B cell (primary cell): ENCODE results near the gene PNRC2. TPM values are rescaled to one million over a fixed set of nuclear protein-coding genes. Genes with fewer than 3 reads are reported as not detected.

Source experiments
- ATAC-seq: fragments of 200-7000 bp; cut with Tn5 transposase; one replicate; pipeline ENCODE4 v1.10.0; 2021; ENCODE audit warnings: low read depth, mild to moderate bottlenecking, moderate number of reproducible peaks, moderate library complexity
- CTCF ChIA-PET: fragments of 350-600 bp; sonication (Branson Sonifier 250); formaldehyde crosslinking; loops from one replicate; lab custom pipeline; 2021; ENCODE audit warnings: antibody characterized with exemption, inconsistent platforms; lab: Charles Lee
- POLR2A ChIA-PET: fragments of 350-600 bp; sonication (Branson Sonifier 250); formaldehyde crosslinking; loops from one replicate; lab custom pipeline; 2021; ENCODE audit warnings: antibody characterized with exemption; lab: Charles Lee
- DNase-seq: peaks from one replicate; pipeline ENCODE4 v3.0.0; 2013
- H2AFZ ChIP-seq: 2 replicates; pipeline ENCODE4 v1.6.1; 2012; ENCODE audit warnings: mild to moderate bottlenecking, low read depth, low read length; ENCODE audit not compliant: insufficient read depth, poor library complexity, severe bottlenecking
- H3K27ac ChIP-seq, 2 donors: 1 replicate in 1 of 2; 2 replicates in 1 of 2; pipeline ENCODE4 v1.5.1; 2012 to 2013; ENCODE audit warnings: low read length in 2 of 2, mild to moderate bottlenecking in 2 of 2, moderate library complexity in 1 of 2
- H3K27me3 ChIP-seq, 4 experiments: fragments of 200-600 bp in 1 of 4; sonication (generic) in 1 of 4; replicated peaks in 1 of 4; 1 replicate in 2 of 4; 2 replicates in 2 of 4; pipeline versions ENCODE4 v1.6.1 to v1.7.0; 2013 to 2016; ENCODE audit warnings: low read length in 3 of 4, mild to moderate bottlenecking in 2 of 4, mixed read lengths in 1 of 4, moderate library complexity in 1 of 4; ENCODE audit not compliant: insufficient read depth in 4 of 4, control insufficient read depth in 3 of 4; ENCODE audit errors: control extremely low read depth in 1 of 4
- H3K36me3 ChIP-seq, 2 experiments: replicated peaks in 1 of 2; 1 replicate in 1 of 2; 2 replicates in 1 of 2; pipeline versions ENCODE4 v1.6.1 to v1.7.1; 2013; ENCODE audit warnings: low read length in 1 of 2; ENCODE audit not compliant: insufficient read depth in 2 of 2, control insufficient read depth in 1 of 2; ENCODE audit errors: control extremely low read depth in 1 of 2, extremely low read depth in 1 of 2
- H3K4me1 ChIP-seq, 2 donors: fragments of 200-600 bp in 1 of 2; sonication (generic) in 1 of 2; 1 replicate in 1 of 2; 2 replicates in 1 of 2; pipeline versions ENCODE4 v1.5.1 to v1.6.1; 2013 to 2017; ENCODE audit warnings: low read length in 2 of 2; ENCODE audit not compliant: control insufficient read depth in 2 of 2, insufficient read depth in 2 of 2
- H3K4me2 ChIP-seq: replicated peaks from 2 replicates; pipeline ENCODE3; 2012; ENCODE audit warnings: mild to moderate bottlenecking, low read depth, low read length; ENCODE audit not compliant: poor library complexity, severe bottlenecking
- H3K4me3 ChIP-seq, 5 experiments: fragments of 200-600 bp in 1 of 5; sonication (generic) in 1 of 5; 1 replicate in 3 of 5; 2 replicates in 2 of 5; pipeline versions ENCODE4 v1.5.1 to v1.7.0; 2011 to 2016; ENCODE audit warnings: low read length in 4 of 5, mild to moderate bottlenecking in 4 of 5, low read depth in 2 of 5, control low read depth in 1 of 5, moderate library complexity in 1 of 5; ENCODE audit not compliant: insufficient read depth in 1 of 5; ENCODE audit errors: control extremely low read depth in 1 of 5, extremely low read depth in 1 of 5
- H3K79me2 ChIP-seq: fragments of 200-600 bp; sonication (generic); one replicate; pipeline ENCODE4 v1.6.0; 2016; ENCODE audit warnings: low read length; ENCODE audit not compliant: control insufficient read depth, insufficient read depth
- H3K9ac ChIP-seq: fragments of 200-600 bp; sonication (generic); 2 replicates; pipeline ENCODE4 v1.6.1; 2017; ENCODE audit warnings: mild to moderate bottlenecking, low read length, moderate library complexity
- H3K9me3 ChIP-seq, 3 donors: one replicate each; pipeline versions ENCODE4 v1.6.1 to v1.7.1; 2013; ENCODE audit warnings: low read length in 2 of 3; ENCODE audit not compliant: control insufficient read depth in 2 of 3, insufficient read depth in 1 of 3; ENCODE audit errors: control extremely low read depth in 1 of 3
- H4K20me1 ChIP-seq: 2 replicates; pipeline ENCODE4 v1.6.0; 2012; ENCODE audit warnings: mild to moderate bottlenecking, low read length; ENCODE audit not compliant: insufficient read depth, control insufficient read depth, poor library complexity, severe bottlenecking
- H3K27ac Mint-ChIP-seq: one replicate; pipeline ENCODE4 v1.8.0; 2021; ENCODE audit warnings: mixed read lengths
- H3K27me3 Mint-ChIP-seq: one replicate; pipeline ENCODE4 v1.8.0; 2021; ENCODE audit warnings: mixed read lengths
- H3K4me1 Mint-ChIP-seq: one replicate; pipeline ENCODE4 v1.8.0; 2021; ENCODE audit warnings: mixed read lengths
- H3K4me3 Mint-ChIP-seq: one replicate; pipeline ENCODE4 v1.8.0; 2021; ENCODE audit warnings: mixed read lengths
- H3K9me3 Mint-ChIP-seq: one replicate; pipeline ENCODE4 v1.8.0; 2022; ENCODE audit warnings: mixed read lengths; ENCODE audit not compliant: insufficient read depth
- EZH2 ChIP-seq: IDR thresholded peaks from 2 replicates; pipeline ENCODE4 v1.6.1; 2012; ENCODE audit warnings: borderline replicate concordance, low read depth, mild to moderate bottlenecking, moderate library complexity, low read length; ENCODE audit not compliant: insufficient read depth, poor library complexity, severe bottlenecking
- WGBS: methylation state at CpG from one replicate; pipeline ENCODE4 v1.1.5; 2013; ENCODE audit warnings: missing lambda C conversion rate; ENCODE audit not compliant: insufficient coverage; 5-methylcytosine and 5-hydroxymethylcytosine counted together
- intact Hi-C: fragments of 100-400 bp; cut with micrococcal nuclease; formaldehyde crosslinking; loops from one replicate; pipeline ENCODE4 v1.10.0; 2022
- polyA plus RNA-seq: library from polyadenylated mRNA; depleted of rRNA; stranded (reverse); fragments of >200 nt; gene quantifications from 2 replicates; pipeline ENCODE4 v1.2.3, GENCODE V29; 2012
- total RNA-seq, 2 donors: library from RNA; stranded (reverse); fragments of 120-200 nt in 1 of 2; gene quantifications; 1 replicate in 1 of 2; 2 replicates in 1 of 2; pipeline versions ENCODE4 v1.2.3 to v1.2.4, GENCODE V29; 2013 to 2022
- TF ChIP-seq, protein P1 (sequence below): fragments of 200-600 bp; IDR thresholded peaks from one replicate; pipeline ENCODE4 v1.8.0; 2022; ENCODE audit warnings: antibody characterized with exemption, mild to moderate bottlenecking

PNRC2 gene
- total and polyA plus RNA-seq, 2 donors (not counting 1 experiment from before 2014, with no cell fraction given): 89.8 to 174 TPM

DNA sequence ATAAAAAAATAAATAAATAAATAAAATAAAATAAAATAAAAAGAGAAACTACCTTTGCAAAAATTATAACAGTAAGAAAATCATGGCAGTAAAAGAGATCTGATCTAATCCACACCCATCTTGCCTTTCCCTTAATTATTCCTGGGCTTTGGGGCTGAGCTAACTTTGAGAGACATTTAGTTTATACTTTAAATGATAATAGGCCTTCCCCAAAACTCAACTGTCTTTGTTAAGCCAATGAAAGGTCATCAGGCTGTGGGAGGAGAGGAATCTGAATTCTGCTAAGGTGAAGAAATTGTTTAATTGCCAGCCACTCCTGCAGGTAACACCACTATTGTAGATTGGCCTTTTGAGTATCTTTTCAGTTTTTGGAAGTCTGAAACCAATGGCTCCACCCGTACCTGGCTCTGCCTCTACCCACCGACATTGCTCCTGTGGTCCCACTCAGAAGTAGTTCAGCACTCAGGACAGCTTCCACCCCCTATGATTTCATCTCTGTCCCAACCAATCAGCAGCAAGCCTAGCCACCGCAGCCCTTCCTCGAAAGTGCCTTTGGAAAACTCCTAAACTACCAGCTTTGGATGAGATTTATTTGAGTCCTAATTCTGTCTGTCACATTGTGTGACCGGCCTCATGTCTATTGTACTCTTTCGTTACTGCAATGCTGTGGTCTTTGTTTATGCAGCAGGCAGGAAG is 23.0 kb upstream of the PNRC2 start:
- WGBS: 92% methylated on average over 4 of the region's 6 CpGs
- no peak overlapping the region for H3K4me3 Mint-ChIP-seq
- H3K9me3 ChIP-seq: no peaks in the 10 kb centered on the region
- H3K9ac ChIP-seq: no peak overlapping the region
- no peak overlapping the region for H3K4me3 ChIP-seq
- H3K36me3 ChIP-seq: no peaks in the 10 kb centered on the region
- H3K4me1 ChIP-seq: peaks cover 9 to 20% of the 10 kb centered on the region in 2 donors
- H2AFZ ChIP-seq: no peak overlapping the region
- CTCF ChIA-PET: interaction anchor here (1.8 kb wide), 1 partner anchor 20 kb away, joined by 3 read pairs; no protein-coding TSS in a partner anchor
- H3K4me2 ChIP-seq: no peak overlapping the region
- no peak for ATAC-seq
- POLR2A ChIA-PET: no interaction called here
- peak overlapping the region; percentile 2 for H3K27ac Mint-ChIP-seq
- intact Hi-C loops: no loop called here
- H4K20me1 ChIP-seq: no peaks in the 10 kb centered on the region
- no peak for DNase-seq
- no peak overlapping the region for H3K27ac ChIP-seq
- no peak for TF ChIP-seq EZH2
- TF ChIP-seq, protein P1, sequence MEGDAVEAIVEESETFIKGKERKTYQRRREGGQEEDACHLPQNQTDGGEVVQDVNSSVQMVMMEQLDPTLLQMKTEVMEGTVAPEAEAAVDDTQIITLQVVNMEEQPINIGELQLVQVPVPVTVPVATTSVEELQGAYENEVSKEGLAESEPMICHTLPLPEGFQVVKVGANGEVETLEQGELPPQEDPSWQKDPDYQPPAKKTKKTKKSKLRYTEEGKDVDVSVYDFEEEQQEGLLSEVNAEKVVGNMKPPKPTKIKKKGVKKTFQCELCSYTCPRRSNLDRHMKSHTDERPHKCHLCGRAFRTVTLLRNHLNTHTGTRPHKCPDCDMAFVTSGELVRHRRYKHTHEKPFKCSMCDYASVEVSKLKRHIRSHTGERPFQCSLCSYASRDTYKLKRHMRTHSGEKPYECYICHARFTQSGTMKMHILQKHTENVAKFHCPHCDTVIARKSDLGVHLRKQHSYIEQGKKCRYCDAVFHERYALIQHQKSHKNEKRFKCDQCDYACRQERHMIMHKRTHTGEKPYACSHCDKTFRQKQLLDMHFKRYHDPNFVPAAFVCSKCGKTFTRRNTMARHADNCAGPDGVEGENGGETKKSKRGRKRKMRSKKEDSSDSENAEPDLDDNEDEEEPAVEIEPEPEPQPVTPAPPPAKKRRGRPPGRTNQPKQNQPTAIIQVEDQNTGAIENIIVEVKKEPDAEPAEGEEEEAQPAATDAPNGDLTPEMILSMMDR: no peak
- H3K79me2 ChIP-seq: no peaks in the 10 kb centered on the region
- no peaks in the 10 kb centered on the region for H3K27me3 ChIP-seq
- no peaks in the 10 kb centered on the region for H3K27me3 Mint-ChIP-seq
- H3K4me1 Mint-ChIP-seq: peaks cover 22% of the 10 kb centered on the region
- H3K9me3 Mint-ChIP-seq: no peaks in the 10 kb centered on the region

DNA sequence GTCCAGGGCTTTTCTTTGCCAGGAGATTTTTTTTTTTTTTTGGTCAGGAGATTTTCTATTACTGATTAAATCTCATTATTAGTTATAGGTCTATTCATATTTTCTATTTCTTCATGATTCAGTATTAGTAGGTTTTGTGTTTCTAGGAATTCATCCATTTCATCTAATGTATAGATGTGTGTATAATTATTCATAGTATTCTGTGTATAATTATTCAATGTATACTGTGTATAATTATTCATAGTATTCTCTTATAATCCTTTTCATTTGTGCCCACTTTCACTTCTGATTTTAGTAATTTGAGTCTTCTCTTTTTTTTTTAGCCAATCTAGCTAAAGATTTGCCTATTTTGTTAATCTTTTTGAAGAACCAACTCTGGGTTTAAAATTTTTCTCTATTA is 12.3 kb upstream of the PNRC2 start:
- no peak overlapping the region for H3K9ac ChIP-seq
- H3K27ac ChIP-seq: no peak overlapping the region
- H3K9me3 ChIP-seq: peaks cover 0 to 4% (median 4%) of the 10 kb centered on the region in 3 donors
- H3K4me3 Mint-ChIP-seq: no peak overlapping the region
- H3K4me1 Mint-ChIP-seq: peaks cover 18% of the 10 kb centered on the region
- H3K27ac Mint-ChIP-seq: no peak overlapping the region
- H3K4me1 ChIP-seq: peaks cover 17 to 24% of the 10 kb centered on the region in 2 donors
- ChIA-PET CTCF (interaction anchor here (1.0 to 1.6 kb wide), 6 partner anchors 8 to 137 kb away, joined by 3 to 9 read pairs (median 4); no protein-coding TSS in a partner anchor), POLR2A (interaction anchor here (0.6 kb wide), 1 partner anchor 11 kb away, joined by 3 read pairs; no protein-coding TSS in a partner anchor)
- H3K36me3 ChIP-seq: no peaks in the 10 kb centered on the region
- no peaks in the 10 kb centered on the region for H3K27me3 ChIP-seq
- no peaks in the 10 kb centered on the region for H3K27me3 Mint-ChIP-seq
- H2AFZ ChIP-seq: no peak overlapping the region
- ATAC-seq (no peak), DNase-seq (no peak)
- no peak overlapping the region for H3K4me2 ChIP-seq
- H3K79me2 ChIP-seq: no peaks in the 10 kb centered on the region
- no peaks in the 10 kb centered on the region for H3K9me3 Mint-ChIP-seq
- H4K20me1 ChIP-seq: no peaks in the 10 kb centered on the region
- intact Hi-C loops: no loop called here
- H3K4me3 ChIP-seq: no peak overlapping the region
- TF ChIP-seq EZH2: no peak
- TF ChIP-seq, protein P1: no peak
